ENCODE results near the gene SMG5. TPM values are rescaled to one million over a fixed set of nuclear protein-coding genes. Genes with fewer than 3 reads are reported as not detected.
"Not testable (repeated sequence)": the region's sequence is repeated elsewhere in the genome, so short reads cannot be mapped to it uniquely, and the experiment has no call there.

Gene SMG5
- 10 to 100 TPM in 5 of 6 donors, 1 to 10 TPM in 1; 8.3 to 30.9 (median 12.6) TPM for polyA plus RNA-seq (ENCODE audit: low read depth in 6 of 6)

GRCh38 chr1:156282479-156283222 is at the start of gene SMG5:
Gene SMG5 (minus strand): TSS chr1:156282825. CDS start chr1:156282680, 145 bp downstream.
- ATAC-seq (ENCODE audit: low read depth in 2 of 2): peak; percentile 91
- Mint-ChIP-seq H3K4me3 (peak within 1 kb of the TSS; percentile 91 to 99 (median 97)), H3K36me3 (peaks cover 0 to 9% of the 10 kb centered on the region in 2 donors), H3K4me1 (peaks cover 38 to 45% (median 42%) of the 10 kb centered on the region in 3 donors), H3K27ac (peak within 1 kb of the TSS; percentile 93 to 97 (median 95)), H3K27me3 (no peaks in the 10 kb centered on the region), H3K9me3 (no peaks in the 10 kb centered on the region)
- DNase-seq: peak; percentile 95

GRCh38 chr1:156323179-156323578 is 40.6 kb upstream of the SMG5 start:
- ATAC-seq (ENCODE audit: low read depth in 2 of 2); H3K36me3 Mint-ChIP-seq; DNase-seq; H3K4me1 Mint-ChIP-seq; H3K4me3 Mint-ChIP-seq; H3K27me3 Mint-ChIP-seq; H3K9me3 Mint-ChIP-seq; H3K27ac Mint-ChIP-seq: not testable (repeated sequence)

GRCh38 chr1:156320560-156320959 is 37.9 kb upstream of the SMG5 start:
- H3K9me3 Mint-ChIP-seq: no peaks in the 10 kb centered on the region
- ATAC-seq (ENCODE audit: low read depth in 2 of 2) (no peak), DNase-seq (no peak)
- no peaks in the 10 kb centered on the region for H3K27me3 Mint-ChIP-seq
- H3K36me3 Mint-ChIP-seq: peaks cover 10 to 12% of the 10 kb centered on the region in 2 donors
- no peaks in the 10 kb centered on the region for H3K4me1 Mint-ChIP-seq
- H3K27ac Mint-ChIP-seq: no peak overlapping the region
- no peak overlapping the region for H3K4me3 Mint-ChIP-seq

GRCh38 chr1:156319664-156320063 is 37.0 kb upstream of the SMG5 start:
- Mint-ChIP-seq H3K27ac (no peak overlapping the region), H3K4me3 (no peak overlapping the region), H3K36me3 (peaks cover 10 to 12% of the 10 kb centered on the region in 2 donors), H3K9me3 (no peaks in the 10 kb centered on the region), H3K27me3 (no peaks in the 10 kb centered on the region), H3K4me1 (no peaks in the 10 kb centered on the region)
- DNase-seq: no peak
- no peak for ATAC-seq (ENCODE audit: low read depth in 2 of 2)

GRCh38 chr1:156316909-156317308 is 34.3 kb upstream of the SMG5 start:
- H3K27ac Mint-ChIP-seq: no peak overlapping the region
- no peak for DNase-seq
- H3K36me3 Mint-ChIP-seq: peaks cover 12 to 14% of the 10 kb centered on the region in 2 donors
- H3K9me3 Mint-ChIP-seq: no peaks in the 10 kb centered on the region
- no peaks in the 10 kb centered on the region for H3K4me1 Mint-ChIP-seq
- no peak for ATAC-seq (ENCODE audit: low read depth in 2 of 2)
- no peak overlapping the region for H3K4me3 Mint-ChIP-seq
- H3K27me3 Mint-ChIP-seq: no peaks in the 10 kb centered on the region

GRCh38 chr1:156310962-156311361 is 28.3 kb upstream of the SMG5 start:
- no peaks in the 10 kb centered on the region for H3K27me3 Mint-ChIP-seq
- DNase-seq (no peak), ATAC-seq (ENCODE audit: low read depth in 2 of 2) (no peak)
- H3K4me1 Mint-ChIP-seq: no peaks in the 10 kb centered on the region
- H3K27ac Mint-ChIP-seq: no peak overlapping the region
- H3K36me3 Mint-ChIP-seq: peaks cover 18 to 22% of the 10 kb centered on the region in 2 donors
- H3K4me3 Mint-ChIP-seq: no peak overlapping the region
- no peaks in the 10 kb centered on the region for H3K9me3 Mint-ChIP-seq

- ATAC-seq (ENCODE audit: low read depth in 2 of 2) (no peak), DNase-seq (no peak)
- Mint-ChIP-seq H3K9me3 (no peaks in the 10 kb centered on the region), H3K4me1 (no peaks in the 10 kb centered on the region), H3K36me3 (peaks cover 14 to 22% of the 10 kb centered on the region in 2 donors), H3K4me3 (no peak overlapping the region), H3K27me3 (no peaks in the 10 kb centered on the region), H3K27ac (peak overlapping the region in 3 of 6 donors; percentile 15 to 75 (median 49))
These were observed 25.5 kb upstream of the SMG5 start for GRCh38 chr1:156308078-156308477.

GRCh38 chr1:156305215-156305614 is 22.6 kb upstream of the SMG5 start:
- H3K36me3 Mint-ChIP-seq: peaks cover 9 to 15% of the 10 kb centered on the region in 2 donors

GRCh38 chr1:156303241-156303640 is 20.6 kb upstream of the SMG5 start:
- peaks cover 4 to 6% of the 10 kb centered on the region in 2 donors for H3K36me3 Mint-ChIP-seq
- DNase-seq (no peak), ATAC-seq (ENCODE audit: low read depth in 2 of 2) (no peak)
- H3K27ac Mint-ChIP-seq: peak overlapping the region in 1 of 6 donors; percentile 69
- H3K4me1 Mint-ChIP-seq: no peaks in the 10 kb centered on the region
- no peak overlapping the region for H3K4me3 Mint-ChIP-seq
- H3K9me3 Mint-ChIP-seq: no peaks in the 10 kb centered on the region
- H3K27me3 Mint-ChIP-seq: no peaks in the 10 kb centered on the region

More at GRCh38 chr1:156305215-156305614, 22.6 kb upstream of the SMG5 start:
- Mint-ChIP-seq H3K27ac (peak overlapping the region in 2 of 6 donors; percentile 22 to 65), H3K9me3 (no peaks in the 10 kb centered on the region), H3K4me1 (no peaks in the 10 kb centered on the region), H3K4me3 (no peak overlapping the region), H3K27me3 (no peaks in the 10 kb centered on the region)
- ATAC-seq (ENCODE audit: low read depth in 2 of 2) (no peak), DNase-seq (no peak)

- Mint-ChIP-seq H3K27me3 (no peaks in the 10 kb centered on the region), H3K36me3 (no peaks in the 10 kb centered on the region), H3K27ac (no peak within 1 kb of the TSS), H3K4me3 (no peak within 1 kb of the TSS), H3K9me3 (no peaks in the 10 kb centered on the region), H3K4me1 (peaks cover 10 to 19% (median 14%) of the 10 kb centered on the region in 3 donors)
- no peak for DNase-seq
- ATAC-seq (ENCODE audit: low read depth in 2 of 2): no peak
These were observed 16.3 kb upstream of the SMG5 start, which contains the start of gene VHLL for GRCh38 chr1:156298852-156299357. Gene VHLL (minus strand): TSS chr1:156299307. CDS start chr1:156299189, 118 bp downstream.

GRCh38 chr1:156295391-156295947 is 12.8 kb upstream of the SMG5 start, which contains the start of gene GLMP:
Gene GLMP (minus strand): TSS chr1:156295679. CDS start chr1:156295645, 34 bp downstream.
- Mint-ChIP-seq H3K27me3 (no peaks in the 10 kb centered on the region), H3K9me3 (no peaks in the 10 kb centered on the region), H3K36me3 (no peaks in the 10 kb centered on the region), H3K27ac (peak within 1 kb of the TSS in 5 of 6 donors; percentile 69 to 94 (median 86)), H3K4me1 (peaks cover 20 to 33% (median 22%) of the 10 kb centered on the region in 3 donors), H3K4me3 (peak within 1 kb of the TSS; percentile 82 to 95 (median 92))
- DNase-seq (peak; percentile 39), ATAC-seq (ENCODE audit: low read depth in 2 of 2) (peak; percentile 77 to 85)

- no peaks in the 10 kb centered on the region for H3K27me3 Mint-ChIP-seq
- no peak overlapping the region for H3K27ac Mint-ChIP-seq
- DNase-seq (no peak), ATAC-seq (ENCODE audit: low read depth in 2 of 2) (no peak)
- peak overlapping the region in 4 of 8 donors; percentile 32 to 57 (median 40) for H3K4me3 Mint-ChIP-seq
- peaks cover 20 to 33% (median 22%) of the 10 kb centered on the region in 3 donors for H3K4me1 Mint-ChIP-seq
- H3K36me3 Mint-ChIP-seq: no peaks in the 10 kb centered on the region
- H3K9me3 Mint-ChIP-seq: no peaks in the 10 kb centered on the region
These were observed 11.3 kb upstream of the SMG5 start for GRCh38 chr1:156293895-156294294.

GRCh38 chr1:156293098-156293434 is 10.4 kb upstream of the SMG5 start:
- no peak for DNase-seq
- Mint-ChIP-seq H3K9me3 (no peaks in the 10 kb centered on the region), H3K36me3 (peaks cover 0 to 4% of the 10 kb centered on the region in 2 donors), H3K4me1 (peaks cover 20 to 33% (median 22%) of the 10 kb centered on the region in 3 donors), H3K4me3 (peak overlapping the region in 3 of 8 donors; percentile 50 to 66 (median 55)), H3K27me3 (no peaks in the 10 kb centered on the region), H3K27ac (no peak overlapping the region)
- no peak for ATAC-seq (ENCODE audit: low read depth in 2 of 2)
